ENCODE results near the gene SORCS1.
"Not testable (repeated sequence)": the region's sequence is repeated elsewhere in the genome, so short reads cannot be mapped to it uniquely, and the experiment has no call there.

The SORCS1 gene

GRCh38 chr10:106938513-106938912 lies 226.0 kb downstream of the SORCS1 start:
- no peak for DNase-seq

- DNase-seq = no peak
Measured at GRCh38 chr10:106935978-106936451, 228.5 kb downstream of the SORCS1 start.

- DNase-seq = no peak
Measured at GRCh38 chr10:106931853-106932249, 232.7 kb downstream of the SORCS1 start.

DNA sequence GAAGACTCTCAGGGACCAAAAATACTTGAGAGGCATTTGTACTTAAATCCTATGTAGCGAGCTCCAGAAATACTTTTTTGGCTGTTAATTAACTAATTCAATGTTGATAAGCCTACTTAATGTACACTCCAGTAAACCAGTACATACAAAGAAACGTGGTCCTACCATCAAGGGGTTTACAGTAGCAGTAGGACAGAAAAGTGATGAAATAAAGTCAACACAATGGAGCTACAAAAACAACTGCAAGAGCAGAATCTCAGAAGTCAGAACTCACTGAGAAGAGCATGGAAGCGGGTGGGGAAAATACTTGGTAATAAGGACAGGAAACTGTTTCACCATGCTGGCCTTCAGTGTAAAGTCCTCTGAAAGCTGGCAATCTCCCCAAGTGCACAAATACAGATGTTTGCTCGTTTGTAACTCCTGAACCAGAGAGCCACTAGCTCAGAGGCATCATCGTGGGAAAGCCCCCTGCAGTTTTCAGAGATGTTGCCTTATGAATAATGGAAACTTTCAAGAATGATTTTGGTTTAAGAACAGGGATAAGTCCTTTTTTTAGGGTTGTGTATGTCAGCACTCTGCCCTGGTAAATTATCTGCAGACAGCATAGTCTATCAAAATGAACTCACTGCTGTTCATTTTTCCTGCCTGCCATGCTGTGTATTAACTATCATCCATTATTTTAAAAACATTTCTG lies 233.2 kb downstream of the SORCS1 start:
- DNase-seq = no peak

DNA sequence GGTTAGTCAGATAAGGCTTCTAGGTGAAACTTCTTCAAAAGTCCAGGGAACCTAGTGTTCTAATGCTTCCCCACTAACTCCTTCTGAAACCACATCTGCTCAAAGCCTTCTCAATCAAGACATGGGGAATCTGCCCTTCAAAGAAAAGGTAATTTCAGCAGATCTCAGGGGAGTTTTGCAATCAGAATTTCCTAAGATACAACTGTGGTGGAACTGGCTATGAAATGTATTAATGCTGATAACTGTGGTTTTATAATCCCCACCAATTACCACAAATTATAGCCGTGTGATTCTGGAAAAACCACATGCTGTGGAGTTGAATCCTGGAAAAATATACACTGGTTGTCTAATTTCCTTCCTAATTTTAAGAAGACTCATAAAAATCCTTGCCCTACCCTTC lies 233.8 kb downstream of the SORCS1 start:
- no peak for DNase-seq

GRCh38 chr10:106929291-106929895 lies 235.1 kb downstream of the SORCS1 start:
- DNase-seq = no peak

GRCh38 chr10:106928151-106928550 lies 236.4 kb downstream of the SORCS1 start:
- not testable (repeated sequence) for DNase-seq

DNA sequence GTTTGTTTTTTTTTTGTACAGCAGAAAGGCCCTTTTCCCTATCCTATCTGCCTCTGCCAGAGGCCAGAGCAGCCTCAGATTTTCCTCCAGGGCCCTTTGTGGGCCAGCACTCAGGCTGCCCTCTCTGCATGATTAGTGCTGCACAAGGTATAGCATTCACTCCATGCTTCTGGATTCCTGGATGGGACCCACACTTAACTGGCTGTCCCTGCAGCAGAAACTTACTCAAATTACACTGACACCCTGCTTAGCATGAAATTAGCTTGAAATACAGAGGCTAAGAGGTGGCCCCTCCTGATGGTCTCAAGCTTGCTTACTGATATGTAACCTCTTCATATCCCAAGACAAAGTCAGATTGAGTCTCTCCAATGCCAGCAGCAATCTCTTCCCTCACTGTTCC lies 239.3 kb downstream of the SORCS1 start:
- no peak for DNase-seq

DNA sequence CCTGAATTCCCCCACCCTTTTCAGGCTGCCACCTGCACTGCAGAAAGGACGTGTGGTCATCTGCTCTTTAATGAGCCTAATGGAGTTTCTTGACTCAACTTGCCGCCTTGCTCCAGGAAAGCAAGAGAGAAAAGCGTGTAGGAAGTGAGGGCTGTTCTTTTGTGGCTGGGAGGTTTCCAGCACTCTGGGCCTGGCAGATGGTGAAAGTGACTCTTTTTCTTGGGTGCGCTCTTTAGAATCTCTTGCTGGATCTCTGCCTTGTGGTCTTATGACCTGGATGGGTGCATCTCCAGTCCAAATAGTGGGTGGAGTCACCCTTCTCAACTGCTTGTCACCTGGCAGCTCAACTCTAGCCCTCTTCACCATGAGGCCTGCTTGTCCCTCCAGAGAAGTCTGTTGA lies 244.0 kb downstream of the SORCS1 start:
- no peak for DNase-seq

- no peak for DNase-seq
Measured at GRCh38 chr10:106919871-106920282, 244.6 kb downstream of the SORCS1 start.

DNA sequence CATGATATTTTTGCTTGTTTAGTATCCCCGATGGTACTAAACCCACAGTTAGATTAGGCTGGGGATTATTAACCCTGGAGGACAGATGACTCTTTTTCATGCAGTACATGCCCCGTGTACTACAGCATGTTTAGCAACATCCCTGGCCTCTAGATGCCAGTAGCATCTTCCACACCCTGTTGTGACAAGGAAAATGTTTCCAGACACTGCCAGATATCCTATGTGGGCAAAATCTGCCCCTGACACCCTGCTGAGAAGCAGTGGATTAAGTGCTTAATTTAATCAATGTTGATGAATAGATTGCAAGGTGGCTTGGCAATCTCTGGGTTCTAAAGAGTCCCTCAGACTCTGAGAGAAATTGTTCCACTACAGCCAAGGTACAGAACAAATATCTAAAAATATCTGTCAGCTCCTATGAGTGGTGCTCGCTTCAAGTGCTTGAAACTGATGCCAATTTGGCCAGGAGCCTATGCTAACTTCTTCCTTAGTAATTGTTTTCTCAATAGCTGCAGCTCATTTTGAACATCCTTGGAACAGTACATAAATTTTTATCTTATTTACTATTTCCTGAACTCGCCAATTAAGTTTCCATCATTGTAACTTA lies 247.0 kb downstream of the SORCS1 start:
- no peak for DNase-seq

DNA sequence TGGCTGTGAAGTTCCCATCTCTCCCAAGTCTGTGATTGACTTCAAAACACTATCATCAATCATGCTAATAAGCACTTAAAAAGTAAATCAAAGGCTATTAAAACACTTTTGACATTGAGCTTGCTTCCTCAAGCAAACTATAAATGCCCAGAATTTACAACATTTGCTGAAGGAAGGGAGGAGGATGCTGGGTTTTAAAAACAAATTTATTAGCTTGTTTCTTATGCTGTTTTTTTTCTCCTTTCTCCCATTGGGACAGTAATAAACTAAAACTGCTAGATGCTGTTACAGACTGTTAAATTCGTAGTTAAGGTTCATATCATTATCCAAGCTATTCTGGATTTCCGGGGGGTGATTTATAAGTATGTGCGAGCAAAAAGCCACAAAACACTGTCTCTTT lies 250.5 kb downstream of the SORCS1 start:
- DNase-seq = no peak

GRCh38 chr10:106913348-106913747 lies 251.2 kb downstream of the SORCS1 start:
- no peak for DNase-seq

DNA sequence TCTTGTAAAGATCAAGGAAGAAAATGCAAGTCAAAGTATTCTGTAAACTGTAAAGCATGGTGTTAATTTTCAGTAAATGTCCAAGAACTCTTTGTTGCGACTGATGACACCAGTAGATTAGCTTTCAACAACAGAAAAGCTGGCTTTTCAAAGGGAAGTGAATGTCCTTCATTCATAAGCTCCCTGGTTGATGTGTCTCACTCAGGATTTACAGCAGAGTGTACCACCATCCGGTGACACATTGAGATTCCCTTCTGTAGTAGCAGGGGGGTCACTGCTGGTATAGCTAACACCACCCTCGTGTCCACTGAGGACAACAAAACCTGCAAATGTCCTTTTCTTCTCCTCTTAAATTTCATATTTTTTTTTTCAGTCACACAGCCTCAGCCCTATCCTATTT lies 253.4 kb downstream of the SORCS1 start:
- DNase-seq = no peak

DNA sequence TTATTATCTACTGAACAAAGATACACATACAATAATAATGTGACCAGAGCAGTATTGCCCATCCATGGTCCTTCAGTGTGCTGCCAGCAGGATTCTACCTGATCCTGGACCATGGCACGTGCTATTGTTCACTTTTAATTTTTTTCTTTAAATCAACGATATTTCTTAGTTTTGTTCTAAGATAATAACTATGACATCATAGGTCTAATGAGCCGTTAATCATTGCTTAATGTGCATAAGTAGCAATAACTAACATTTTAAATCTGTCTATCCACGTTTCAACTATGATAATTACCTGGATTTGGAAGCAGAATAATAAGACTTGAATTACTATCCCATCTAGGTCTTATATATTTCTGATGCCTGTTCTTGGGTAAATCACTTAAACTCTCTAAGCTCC lies 253.8 kb downstream of the SORCS1 start:
- DNase-seq = no peak

GRCh38 chr10:106908225-106908624 lies 256.3 kb downstream of the SORCS1 start:
- DNase-seq = no peak

GRCh38 chr10:106904209-106904608 lies 260.3 kb downstream of the SORCS1 start:
- DNase-seq = no peak

DNA sequence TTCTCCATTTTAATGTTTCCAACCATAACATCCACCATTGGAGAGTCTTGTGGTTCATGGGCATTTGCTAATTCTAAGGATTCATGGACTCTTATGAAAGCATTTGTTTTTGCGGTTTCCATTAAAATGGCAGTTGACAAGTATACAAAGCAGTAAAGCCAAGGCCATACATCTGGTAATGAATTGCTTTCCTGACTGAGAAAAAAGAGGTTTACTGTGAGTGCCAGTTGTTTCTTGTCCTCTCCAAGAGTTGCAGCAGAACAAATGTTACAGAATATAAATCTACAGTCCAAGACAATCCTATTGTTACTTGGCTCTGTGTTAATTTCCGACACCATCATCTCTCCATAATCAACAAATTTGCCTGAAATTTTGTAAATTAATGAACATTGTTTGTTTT lies 261.3 kb downstream of the SORCS1 start:
- DNase-seq = no peak

DNA sequence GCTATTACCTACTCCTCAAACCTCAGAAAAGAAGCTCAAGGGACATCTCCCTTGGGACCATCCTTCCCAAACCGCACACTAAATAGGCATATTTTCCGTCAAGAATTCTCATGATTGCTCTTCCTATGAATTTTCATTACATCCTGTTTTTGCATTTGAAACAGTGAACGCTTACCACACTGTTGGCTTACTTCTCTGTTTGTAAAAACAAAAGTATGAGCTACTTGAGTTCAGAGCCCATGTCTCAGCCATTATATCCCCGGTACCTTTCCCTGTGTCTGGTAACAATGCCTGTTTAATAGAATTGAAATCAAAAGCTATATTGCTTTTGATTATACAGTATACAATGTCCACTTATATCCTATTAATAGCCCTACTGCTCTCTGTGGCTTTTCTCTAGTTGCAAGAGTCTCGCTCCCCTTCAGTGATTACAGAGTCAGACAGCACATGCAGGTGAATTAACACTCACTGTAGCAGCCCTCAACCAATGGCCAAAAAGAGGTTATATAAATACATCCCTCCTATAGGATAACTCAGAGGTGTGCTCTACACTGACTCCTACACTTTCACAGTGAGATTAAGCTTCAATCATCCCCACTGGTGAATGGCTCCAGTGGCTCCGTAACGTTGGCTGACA lies 264.4 kb downstream of the SORCS1 start:
- no peak for DNase-seq

- DNase-seq = no peak
Measured at GRCh38 chr10:106898446-106898845, 266.1 kb downstream of the SORCS1 start.

- no peak for DNase-seq
Measured at GRCh38 chr10:106897719-106898118, 266.8 kb downstream of the SORCS1 start.

DNA sequence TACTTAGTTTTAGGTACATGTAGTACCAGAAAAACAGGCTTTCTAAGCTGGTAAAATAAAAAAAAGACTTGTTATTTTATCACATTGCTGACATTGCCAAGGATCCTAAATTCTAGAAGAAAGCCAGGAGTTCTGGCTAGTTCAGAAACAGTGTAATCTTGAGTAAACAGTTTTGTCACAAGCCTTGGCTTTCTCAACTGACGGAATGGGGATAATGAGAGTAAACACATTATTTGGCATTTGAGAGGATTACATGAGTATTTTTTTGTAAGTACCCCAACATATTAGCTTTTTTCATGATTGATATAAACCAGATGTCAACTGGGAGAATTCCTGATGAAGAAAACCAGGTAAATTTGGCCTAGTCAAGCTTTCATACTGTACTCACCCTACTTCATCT lies 269.8 kb downstream of the SORCS1 start:
- no peak for DNase-seq

DNA sequence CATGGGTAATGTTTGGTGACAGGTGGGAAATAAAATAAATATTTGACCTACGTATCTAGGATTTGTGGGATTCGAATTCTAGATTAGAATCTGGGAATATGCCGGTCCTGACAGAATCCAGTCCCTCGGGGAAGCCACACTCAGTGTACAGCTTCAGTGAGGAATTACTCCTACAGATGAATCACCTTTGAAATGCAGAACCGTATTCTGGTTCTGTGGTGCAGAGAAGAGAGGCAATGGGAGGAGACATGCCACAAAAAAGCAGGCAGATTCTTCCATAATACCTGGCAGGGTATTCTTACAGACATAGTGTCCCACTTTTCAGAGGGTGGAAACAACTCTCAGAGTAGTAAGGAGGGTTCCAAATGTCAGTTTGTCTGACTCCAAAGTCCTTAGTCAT lies 286.9 kb downstream of the SORCS1 start:
- no peak for DNase-seq

DNA sequence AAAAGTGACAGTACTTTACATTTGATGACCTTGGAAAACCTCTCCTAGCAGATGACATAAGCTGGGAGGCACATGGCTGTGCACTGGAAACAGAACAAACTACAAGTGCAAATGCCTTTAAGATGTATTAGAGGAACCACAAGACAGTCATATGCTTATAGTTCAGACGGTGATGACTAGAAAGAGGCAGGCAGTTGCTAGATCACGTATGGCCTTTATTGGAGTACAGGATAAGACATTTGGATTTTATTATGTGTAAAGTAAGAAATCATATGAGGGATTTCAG lies 290.0 kb downstream of the SORCS1 start:
- DNase-seq = no peak
